Cortex of kidney (tissue), 1 donor: ENCODE results near the gene NEK11.

ENCODE experiments used
- DNase-seq: peaks from one replicate; lab custom pipeline; 2025; lab: John Stamatoyannopoulos, UW

The NEK11 gene, protein sequence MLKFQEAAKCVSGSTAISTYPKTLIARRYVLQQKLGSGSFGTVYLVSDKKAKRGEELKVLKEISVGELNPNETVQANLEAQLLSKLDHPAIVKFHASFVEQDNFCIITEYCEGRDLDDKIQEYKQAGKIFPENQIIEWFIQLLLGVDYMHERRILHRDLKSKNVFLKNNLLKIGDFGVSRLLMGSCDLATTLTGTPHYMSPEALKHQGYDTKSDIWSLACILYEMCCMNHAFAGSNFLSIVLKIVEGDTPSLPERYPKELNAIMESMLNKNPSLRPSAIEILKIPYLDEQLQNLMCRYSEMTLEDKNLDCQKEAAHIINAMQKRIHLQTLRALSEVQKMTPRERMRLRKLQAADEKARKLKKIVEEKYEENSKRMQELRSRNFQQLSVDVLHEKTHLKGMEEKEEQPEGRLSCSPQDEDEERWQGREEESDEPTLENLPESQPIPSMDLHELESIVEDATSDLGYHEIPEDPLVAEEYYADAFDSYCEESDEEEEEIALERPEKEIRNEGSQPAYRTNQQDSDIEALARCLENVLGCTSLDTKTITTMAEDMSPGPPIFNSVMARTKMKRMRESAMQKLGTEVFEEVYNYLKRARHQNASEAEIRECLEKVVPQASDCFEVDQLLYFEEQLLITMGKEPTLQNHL

DNA sequence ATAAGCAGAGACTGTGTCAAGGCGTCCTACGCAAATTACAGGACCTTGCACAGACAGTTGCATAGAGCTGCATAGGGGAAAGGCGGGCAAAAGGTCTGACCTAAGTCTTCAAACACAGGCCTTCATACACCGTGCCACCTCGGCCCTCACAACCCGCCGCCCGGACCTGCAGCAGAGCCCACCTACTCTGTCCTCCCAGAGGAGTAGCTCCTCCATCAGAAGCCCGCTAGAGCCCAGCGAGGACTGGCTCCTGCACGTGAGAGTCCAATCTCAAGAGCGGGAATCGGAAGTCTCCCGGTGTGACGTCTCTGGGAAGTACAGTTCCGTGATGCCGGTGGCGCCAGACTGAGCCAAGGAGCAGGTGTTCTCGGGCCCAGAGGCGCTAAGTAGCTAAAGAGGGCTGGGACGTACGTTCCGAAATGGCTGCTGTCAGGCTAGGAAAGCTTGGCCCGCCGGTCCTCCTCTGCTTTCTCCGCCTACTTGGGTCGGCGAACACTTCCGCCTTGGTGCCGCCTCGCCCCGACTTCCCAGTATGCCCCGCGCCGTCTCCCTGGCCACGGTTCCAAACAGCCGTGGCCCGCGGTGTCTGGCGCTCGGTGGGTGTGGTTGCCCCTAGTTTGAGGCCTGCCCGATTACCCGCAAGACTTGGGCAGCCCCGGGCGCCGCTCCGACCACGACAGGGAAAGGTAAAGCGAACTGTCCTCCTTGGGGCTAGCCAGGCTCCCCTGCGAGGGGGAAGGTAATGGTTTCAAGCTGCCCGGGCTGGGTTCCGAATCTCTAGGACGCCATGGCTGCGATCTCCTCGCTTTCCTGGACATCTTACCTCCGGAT lies at the start of gene NEK11, which contains the start of gene ASTE1:
Gene NEK11 (plus strand): TSS at position 557 of the 831 bp plus-strand sequence. CDS start 2,832 bp downstream, outside the sequence.
Gene ASTE1 (minus strand): TSS at position 505 of the 831 bp plus-strand sequence. CDS start 1,519 bp downstream, outside the sequence.
- no peak for DNase-seq

DNA sequence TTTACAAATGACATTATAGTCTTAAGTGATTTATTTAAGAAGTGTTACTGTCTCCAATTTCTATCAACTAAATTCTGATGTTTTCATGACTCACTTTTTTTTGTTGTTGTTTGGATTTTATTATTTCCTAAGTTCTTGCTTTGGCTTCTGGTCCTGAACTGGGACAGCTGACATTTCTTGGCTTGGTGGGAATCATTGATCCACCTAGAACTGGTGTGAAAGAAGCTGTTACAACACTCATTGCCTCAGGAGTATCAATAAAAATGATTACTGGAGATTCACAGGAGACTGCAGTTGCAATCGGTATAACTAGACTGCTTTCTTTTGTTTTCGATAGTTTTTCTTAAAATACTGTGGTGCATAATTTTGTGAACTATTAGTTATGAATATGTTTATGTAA lies 47.6 kb upstream of the NEK11 start:
- no peak for DNase-seq

DNA sequence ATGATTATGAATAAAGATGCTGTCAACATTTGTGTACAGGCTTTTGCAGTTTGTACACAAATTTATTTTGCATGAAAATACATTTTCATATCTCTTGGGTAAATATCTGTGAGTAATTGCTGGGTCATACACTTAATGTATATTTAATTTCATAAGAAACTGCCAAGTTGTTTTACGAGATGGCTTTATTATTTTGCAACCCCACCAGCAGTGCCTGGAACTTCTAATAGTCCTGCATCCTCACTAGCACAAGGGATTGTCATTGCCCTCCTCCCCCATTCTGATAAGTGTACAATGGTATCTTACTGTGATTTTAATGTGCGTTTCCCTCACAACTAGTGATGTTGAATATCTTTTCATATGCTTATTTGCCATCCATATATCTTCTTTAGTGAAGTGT lies 45.2 kb upstream of the NEK11 start:
- no peak for DNase-seq

DNA sequence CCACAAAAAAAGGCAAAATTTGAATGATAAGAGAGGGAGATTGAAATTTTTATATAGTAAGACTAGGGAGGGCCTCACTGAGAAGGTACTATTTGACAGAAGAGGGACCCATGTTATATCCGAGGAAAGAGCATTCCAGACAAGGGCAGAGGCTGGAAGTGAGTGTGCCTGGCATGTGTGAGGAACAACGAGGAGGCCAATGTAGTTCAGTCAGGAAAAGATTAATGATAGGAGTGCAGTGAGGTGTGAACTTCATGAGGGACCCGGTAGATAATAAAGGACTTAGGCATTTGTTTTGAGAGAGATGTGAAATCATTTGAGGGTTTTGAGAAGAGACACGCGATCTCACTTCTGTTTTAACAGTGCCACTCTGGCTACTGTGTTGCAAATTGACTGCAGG lies 36.4 kb upstream of the NEK11 start:
- DNase-seq: no peak

DNA sequence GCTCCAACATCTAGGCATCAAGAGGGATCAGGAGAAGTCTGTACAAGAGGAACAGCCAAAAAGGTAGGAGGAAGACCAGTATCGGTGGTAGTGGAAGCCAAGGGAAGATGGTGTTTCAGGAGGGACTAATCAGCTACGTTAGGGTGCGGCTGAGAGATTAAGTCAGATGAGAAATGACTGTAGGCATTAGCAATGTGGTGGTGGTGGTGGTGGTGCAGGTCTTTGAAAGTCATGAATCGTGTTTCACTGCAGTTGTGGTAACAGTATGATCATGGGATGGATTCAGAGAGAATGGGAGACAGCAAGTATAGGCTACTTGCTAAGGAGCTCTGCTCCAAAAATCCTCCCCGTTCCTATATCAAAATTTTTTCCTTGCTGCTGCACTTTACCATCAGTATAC lies 35.6 kb upstream of the NEK11 start:
- no peak for DNase-seq

DNA sequence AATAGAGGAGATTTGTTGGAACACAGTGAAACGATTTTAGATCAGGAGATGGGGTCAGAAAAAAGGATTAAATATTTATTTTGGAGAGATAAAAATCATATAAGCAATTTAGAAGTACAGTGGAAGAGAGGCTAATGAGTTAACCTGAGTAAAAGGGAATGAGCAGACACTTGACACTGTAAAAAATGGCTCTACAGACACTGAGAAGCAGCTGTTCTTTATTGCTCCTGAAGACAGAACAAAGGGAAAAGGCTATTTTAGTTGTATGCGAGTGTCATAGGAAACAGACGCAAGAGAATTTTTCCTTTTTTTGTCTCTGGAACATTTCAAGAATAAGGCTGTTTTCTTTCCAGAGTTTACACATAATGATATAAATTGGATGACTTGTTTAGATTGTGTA lies 34.3 kb upstream of the NEK11 start:
- DNase-seq: no peak

DNA sequence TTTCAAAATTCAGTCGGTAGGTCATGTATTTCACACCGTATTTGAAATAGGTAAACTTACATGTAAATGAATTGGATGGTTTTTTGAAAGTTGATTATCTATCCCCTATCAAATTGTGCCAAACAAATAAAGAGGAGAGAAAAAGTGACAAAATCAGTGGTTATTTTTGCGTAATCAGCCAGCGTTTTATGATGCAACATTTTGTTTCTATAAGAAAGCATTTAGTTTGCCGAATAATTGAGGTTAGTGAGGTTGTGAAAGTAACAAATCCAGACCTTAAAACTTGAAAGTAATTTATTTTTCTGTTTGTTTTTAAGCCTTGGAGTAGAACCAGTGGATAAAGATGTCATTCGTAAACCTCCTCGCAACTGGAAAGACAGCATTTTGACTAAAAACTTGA lies 29.4 kb upstream of the NEK11 start:
- DNase-seq: no peak

DNA sequence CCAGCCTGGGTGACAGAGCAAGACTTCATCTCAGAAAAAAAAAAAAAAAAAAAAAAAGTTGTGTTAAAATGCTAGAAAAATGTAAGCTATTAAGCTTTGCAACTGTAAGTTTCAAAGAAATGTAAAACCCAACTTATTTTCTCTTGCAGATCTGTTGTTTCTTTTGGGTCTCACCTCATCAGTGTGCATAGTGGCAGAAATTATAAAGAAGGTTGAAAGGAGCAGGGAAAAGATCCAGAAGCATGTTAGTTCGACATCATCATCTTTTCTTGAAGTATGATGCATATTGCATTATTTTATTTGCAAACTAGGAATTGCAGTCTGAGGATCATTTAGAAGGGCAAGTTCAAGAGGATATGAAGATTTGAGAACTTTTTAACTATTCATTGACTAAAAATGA lies 25.6 kb upstream of the NEK11 start:
- no peak for DNase-seq

DNA sequence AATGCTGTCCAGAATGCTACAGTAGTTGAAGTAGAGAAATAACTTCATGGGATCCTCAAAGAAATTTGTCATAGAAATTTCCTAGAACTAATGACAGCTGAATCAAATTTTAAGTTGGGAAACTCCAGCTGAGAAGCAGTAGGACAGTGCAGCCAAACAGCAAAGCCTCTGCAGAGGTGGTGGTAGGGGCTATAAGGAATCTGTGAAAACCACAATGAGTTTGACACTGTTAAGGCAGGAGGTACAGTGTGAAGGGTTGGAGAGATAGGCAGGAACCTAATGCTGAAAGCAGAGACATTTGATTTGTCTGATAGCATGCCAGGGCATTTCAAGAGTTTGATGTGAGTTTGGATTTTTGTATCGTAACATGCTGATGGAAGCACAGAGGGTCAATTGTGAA lies 22.1 kb upstream of the NEK11 start:
- no peak for DNase-seq

DNA sequence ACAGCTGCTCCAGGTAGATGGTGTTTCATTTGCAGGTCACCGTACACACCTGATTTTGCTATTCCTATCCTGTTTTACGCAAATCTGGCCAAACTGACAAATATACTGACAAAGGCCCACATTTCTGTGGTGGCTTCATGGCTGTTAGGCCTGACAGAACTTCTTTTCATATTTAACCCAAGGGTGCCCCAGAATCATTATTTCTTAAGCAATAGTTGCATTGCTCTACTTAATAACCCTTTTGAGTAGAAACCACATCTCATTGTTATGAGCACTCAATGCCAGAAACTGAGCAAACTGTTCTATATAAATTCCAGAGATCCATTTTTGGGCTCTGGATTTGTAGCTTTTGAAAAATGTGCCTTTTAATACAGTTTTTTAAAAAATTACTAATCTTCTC lies 19.4 kb upstream of the NEK11 start:
- no peak for DNase-seq

DNA sequence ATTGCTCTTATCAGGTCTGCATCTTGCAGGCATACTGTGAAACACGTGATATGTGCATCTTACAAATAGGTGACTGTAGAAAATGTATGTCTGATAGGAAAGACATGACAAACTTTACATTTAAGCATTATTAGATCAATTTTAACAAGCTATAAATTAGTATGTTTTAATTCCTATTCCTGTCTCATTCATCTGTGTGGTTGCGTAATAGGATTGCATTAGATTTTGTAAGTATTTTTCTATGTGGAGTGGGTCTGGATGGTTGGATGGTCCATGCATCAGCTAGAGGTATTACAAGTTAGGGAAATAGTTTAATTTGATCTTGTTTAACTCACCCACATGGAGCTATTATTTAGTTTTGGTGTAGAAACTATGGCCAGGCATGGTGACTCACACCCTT lies 18.9 kb upstream of the NEK11 start:
- DNase-seq: no peak

DNA sequence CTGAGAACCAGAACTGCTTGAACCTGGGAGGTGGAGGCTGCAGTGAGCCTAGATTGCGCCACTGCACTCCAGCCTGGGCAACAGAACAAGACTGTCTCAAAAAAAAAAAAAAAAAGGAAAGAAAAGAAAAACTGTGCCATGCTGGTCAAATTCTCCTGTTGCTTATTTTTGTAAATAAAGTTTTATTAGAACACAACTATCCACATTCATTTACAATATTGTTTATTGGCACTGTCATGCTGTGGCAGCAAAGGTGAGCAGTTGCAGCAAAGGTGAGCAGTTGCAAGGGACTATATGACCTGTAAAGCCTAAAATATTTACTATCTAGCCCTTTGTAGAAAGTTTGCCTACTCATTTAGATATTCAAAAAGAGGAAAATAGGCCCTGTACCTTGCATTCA lies 18.4 kb upstream of the NEK11 start:
- DNase-seq: no peak

DNA sequence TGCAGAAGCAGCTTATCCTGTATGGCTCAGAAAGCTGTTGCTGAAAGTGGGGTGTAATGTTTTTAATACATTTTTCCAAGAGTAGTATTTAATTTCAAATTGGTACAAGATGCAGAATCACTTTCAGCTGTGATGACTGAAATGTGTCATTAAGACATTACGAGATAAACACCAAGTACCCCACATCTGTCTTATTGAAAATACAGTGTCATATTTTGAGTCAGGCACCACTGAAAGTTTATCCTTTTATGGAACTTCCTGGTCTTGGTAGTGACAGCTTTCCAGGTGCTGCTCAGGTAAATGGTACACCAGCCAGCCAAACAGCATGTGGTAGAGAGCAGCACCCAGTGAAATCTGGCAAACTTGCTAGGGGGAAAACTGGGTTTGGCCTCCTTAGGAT lies 17.0 kb upstream of the NEK11 start:
- no peak for DNase-seq

DNA sequence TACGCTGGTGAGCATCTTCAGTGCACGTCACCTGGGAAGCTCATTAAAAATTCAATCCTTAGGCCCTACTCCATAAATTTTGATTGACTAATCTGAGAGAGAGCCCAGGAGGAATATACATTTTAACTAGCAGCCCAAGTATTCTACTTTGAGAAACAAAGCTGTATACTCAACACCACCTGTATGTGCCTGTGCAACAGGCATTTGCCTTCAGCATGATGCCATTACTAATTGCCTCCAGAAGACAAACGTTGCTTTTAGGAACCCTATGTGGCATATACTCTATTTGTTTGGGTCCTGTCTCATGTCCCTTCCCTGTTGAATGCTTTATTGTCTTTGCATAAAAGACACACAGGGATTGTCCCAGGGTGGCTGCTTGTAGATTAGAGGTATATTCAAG lies 7.7 kb upstream of the NEK11 start:
- no peak for DNase-seq

DNA sequence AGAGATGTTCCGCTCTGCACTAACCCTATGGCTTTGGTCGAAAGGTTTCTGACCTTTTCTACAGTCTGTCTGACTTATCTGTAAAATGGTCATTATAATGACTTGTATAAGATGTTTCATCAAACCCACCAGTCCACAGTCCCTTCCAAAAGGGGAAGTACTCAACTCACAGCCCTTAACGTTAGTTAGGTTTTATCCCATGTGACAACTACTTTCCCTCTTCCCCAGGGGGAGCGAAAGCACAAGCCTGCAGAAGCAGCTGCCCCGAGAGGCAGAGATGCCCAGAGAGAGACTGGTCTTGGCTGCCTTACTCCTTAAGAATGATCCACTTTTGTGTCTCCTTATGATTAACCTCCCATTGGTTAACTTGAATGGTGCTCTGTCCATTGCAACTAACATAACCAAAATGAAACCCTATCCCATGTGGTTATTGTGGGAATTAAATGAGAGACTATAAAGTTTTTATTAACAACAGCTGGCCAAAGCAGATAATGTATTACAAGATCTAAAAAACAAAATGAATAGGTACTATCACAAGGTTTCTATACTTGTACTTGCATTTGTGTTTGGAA lies 6.5 kb upstream of the NEK11 start:
- no peak for DNase-seq

DNA sequence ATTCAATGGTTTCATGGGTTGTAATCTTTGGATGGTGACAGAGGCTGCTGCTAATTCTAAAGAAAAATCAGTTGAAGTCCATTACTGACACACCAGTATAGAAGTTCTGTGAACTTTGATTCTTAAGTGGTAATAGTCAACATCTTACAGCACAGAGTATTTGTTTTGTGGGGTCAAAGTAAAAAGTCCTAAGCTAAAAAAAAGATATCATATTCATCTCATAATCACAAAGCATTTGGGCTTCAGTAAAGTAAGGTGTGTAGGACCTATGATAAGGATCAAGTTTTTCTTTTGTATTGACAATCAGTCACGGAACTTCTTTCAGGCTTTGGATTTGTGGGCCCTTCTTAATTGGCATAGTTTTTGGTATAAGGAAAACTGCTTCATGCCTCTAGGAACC lies 1.1 kb upstream of the NEK11 start:
- DNase-seq: no peak

DNA sequence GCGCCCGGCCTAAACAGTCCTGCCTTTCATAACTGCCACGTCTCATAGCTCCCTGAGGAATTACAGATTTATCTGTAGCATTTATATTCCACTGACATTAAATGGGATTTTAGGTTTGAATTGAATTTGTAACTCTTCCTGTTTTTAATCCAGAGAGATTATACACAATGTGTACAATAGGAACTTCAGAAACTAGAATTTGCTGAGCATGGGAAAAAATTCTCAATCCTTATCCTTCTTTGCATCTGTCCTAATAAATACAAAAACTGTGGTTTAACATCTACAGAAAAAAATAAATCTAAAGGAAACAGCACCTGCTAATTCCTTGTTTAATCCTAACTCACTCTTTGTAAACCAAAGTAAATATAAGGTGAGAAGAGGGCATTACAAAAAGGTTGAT lies 2.2 kb downstream of the NEK11 start:
- no peak for DNase-seq

DNA sequence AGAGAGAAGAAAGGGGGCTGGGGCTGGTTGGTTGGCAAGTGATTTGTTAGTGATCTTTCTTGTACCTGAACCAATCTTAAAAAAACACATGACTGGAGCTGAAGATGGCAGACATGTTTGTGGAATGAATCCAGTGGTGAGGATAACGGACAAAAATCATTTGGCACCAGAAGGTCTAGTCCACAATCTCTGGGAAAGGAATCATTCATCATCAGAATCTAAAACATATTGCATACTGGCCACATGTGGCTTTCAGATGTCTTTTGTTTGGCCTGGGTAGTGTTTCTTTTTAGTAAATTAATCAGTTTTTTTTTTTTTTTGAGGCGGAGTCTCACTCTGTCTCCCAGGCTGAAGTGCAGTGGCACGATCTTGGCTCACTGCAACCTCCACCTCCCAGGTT lies 5.0 kb downstream of the NEK11 start:
- no peak for DNase-seq

DNA sequence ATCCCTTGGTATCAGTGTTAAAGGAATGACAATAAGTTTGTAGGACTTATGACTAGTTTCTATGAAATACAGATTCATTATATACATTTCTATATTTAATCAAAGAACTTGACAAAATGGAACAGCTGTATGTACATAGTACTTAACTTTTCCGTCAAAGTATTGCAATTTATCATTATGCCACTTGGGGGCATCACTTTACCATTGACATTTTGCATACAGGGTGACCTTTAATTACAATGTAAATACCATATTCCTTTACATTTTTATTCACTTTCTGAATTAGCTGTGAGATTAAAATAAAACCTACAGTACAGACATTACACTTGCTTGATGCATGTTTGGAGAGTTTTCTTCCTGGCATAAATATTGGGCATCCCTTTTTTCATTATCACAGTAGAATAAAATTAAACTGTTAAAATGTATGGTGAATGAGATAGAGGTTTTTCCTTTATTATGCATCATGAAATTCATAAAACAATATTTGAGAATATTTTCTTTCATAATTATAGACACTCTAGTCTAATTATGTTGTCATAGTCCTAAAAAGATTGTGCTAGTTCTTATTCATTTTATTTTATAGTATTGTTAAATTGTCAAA lies 6.9 kb downstream of the NEK11 start:
- DNase-seq: no peak

DNA sequence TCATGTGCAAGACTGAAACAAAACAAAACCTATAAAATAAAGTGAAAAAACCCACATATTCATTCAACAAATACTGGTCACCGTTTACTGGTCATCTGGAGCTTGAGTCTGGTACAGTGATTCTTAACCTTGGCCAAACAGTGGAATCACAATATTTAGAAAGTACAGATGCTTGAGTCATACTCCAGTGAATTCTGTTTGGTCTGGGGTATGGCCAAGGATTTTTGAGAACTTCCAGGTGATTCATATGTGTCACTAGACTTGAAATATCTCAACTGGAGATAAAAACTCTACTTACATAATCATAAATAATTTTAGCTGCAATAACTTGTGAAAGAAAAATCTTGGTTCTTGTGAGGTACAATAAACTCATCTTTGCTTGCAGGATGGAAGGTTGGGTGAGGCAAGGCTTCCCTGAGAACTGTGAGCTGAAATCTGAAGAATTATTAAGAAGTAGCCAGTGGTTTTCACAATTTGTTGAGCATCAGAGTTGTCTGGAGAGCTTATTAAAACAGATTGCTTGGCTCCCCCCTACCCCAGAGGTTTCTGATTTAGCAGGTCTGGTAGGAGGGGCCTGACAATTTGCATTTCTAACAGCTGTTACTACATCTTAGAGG lies 9.6 kb downstream of the NEK11 start:
- no peak for DNase-seq

DNA sequence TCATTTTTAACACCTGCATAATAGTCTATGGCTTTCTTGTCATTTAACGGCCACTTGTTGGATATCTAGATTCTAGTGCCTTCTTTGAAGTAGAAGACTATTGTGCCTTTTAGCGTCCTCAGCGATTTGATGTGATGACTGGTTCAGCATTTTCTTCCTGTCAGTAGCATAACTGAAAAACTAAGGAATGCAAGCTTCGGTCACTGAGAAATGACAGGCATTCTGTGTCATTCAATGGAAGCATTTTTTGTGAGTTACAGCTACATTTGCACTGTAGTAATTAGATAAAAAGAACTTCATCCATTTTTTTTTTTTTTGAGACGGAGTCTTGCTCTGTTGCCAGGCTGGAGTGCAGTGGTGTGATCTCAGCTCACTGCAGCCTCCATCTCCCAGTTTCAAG lies 10.3 kb downstream of the NEK11 start:
- DNase-seq: no peak

DNA sequence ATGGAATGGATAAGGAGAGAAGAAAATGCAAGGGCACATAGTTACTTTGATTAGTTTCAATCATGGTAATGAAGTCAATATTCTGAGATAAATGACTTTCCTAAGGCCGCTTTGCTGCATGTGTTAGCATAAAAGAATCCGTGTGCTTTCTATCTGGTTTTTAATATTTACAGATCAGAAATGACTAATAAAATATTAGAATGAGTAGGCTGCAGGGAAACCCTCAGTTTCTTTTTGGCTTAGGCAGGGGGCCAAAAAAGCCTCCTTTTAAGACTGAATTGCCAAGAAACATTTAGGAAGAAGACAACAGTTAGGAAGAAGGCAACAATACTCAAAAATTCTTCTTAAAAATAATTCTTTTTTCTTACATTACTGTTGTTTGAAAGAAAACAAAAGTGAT lies 11.6 kb downstream of the NEK11 start:
- no peak for DNase-seq
